Activated CD8-positive, alpha-beta memory T cell treated with anti-CD3 and anti-CD28 coated beads, Interleukin-2, amount 10 ng/mL, durations not matched to agents 7 days and 5 days (primary cell): ENCODE data around the gene SCNN1G. TPM values are rescaled to one million over a fixed set of nuclear protein-coding genes. Genes with fewer than 3 reads are reported as not detected.

Source experiments
- ATAC-seq: fragments of 150-1000 bp; cut with Tn5 transposase; one replicate; pipeline ENCODE4 v1.10.0; 2021; ENCODE audit warnings: moderate library complexity
- CTCF ChIA-PET: fragments of 350-600 bp; sonication (Branson Sonifier 250); formaldehyde crosslinking; loops from one replicate; lab custom pipeline; 2021; ENCODE audit warnings: antibody characterized with exemption; lab: Charles Lee
- DNase-seq: peaks from one replicate; pipeline ENCODE4 v3.0.0-alpha.2; 2020
- H3K27ac Mint-ChIP-seq: one replicate; pipeline ENCODE4 v1.8.0; 2021; ENCODE audit warnings: mild to moderate bottlenecking, mixed read lengths
- H3K27me3 Mint-ChIP-seq: one replicate; pipeline ENCODE4 v1.8.0; 2021; ENCODE audit warnings: mixed read lengths
- H3K36me3 Mint-ChIP-seq: one replicate; pipeline ENCODE4 v1.8.0; 2021; ENCODE audit warnings: mild to moderate bottlenecking, mixed read lengths
- H3K4me1 Mint-ChIP-seq: one replicate; pipeline ENCODE4 v1.8.0; 2021; ENCODE audit warnings: mixed read lengths
- H3K4me3 Mint-ChIP-seq: one replicate; pipeline ENCODE4 v1.8.0; 2021; ENCODE audit warnings: mild to moderate bottlenecking, moderate library complexity, mixed read lengths
- H3K9me3 Mint-ChIP-seq: one replicate; pipeline ENCODE4 v1.8.0; 2022; ENCODE audit warnings: low read depth, mixed read lengths
- total RNA-seq, 2 experiments: library from RNA; stranded (reverse); gene quantifications; one replicate each; pipeline ENCODE4 v1.2.3, GENCODE V29; 2021

SCNN1G gene
- total RNA-seq, 2 experiments from 2014 or later = not detected

DNA sequence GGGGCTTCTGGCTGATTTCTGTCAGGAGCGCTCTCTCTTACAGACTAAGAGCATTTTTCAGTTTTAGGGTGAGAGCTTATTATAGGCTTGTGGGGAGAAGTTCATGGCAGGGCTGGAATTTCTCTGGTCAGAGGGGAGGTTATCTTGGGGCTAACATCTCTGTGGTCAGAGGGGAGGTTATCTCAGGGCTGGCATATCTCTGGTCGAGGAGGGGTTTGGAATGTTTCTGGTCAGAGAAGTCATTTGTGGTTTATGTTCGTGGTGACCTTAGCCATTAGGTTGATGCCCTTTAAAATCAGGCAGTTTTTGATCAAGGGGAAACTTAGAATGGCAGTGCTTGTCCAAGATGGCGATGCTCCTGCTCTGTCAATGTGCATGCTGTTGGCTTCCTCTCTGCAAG, 22.5 kb upstream of the SCNN1G start:
- peaks cover 12% of the 10 kb centered on the region for H3K4me1 Mint-ChIP-seq
- ATAC-seq (no peak), DNase-seq (no peak)
- H3K27me3 Mint-ChIP-seq = peaks cover 43% of the 10 kb centered on the region
- H3K4me3 Mint-ChIP-seq = no peak overlapping the region
- no peak overlapping the region for H3K27ac Mint-ChIP-seq
- CTCF ChIA-PET = interaction anchor here (0.7 to 1.9 kb wide), 2 partner anchors 11 to 275 kb away, joined by 4 read pairs; partner anchors contain the start of gene USP31
- no peaks in the 10 kb centered on the region for H3K9me3 Mint-ChIP-seq
- no peaks in the 10 kb centered on the region for H3K36me3 Mint-ChIP-seq

DNA sequence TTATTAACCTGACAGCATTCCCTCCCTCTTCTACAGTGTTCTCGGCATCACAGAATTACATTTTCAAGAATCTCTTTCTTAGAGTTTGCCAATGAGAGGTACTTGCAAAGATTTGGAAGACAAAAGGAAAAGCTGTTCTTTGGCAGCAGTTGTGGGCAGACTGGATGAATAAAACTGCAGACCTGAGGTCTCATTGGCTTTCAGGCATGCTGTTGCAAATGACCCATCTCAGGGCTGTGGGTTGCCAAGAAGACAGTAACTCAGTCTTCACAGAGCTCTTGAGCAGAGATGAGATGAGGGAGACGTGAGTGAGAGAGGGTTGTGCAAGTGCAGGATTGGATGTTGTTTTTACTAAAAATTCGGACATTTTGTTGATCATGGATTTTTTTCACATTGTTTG, 22.0 kb upstream of the SCNN1G start:
- peaks cover 42% of the 10 kb centered on the region for H3K27me3 Mint-ChIP-seq
- CTCF ChIA-PET = interaction anchor here (0.7 to 1.9 kb wide), 2 partner anchors 11 to 275 kb away, joined by 4 read pairs; partner anchors contain the start of gene USP31
- no peaks in the 10 kb centered on the region for H3K36me3 Mint-ChIP-seq
- DNase-seq (no peak), ATAC-seq (no peak)
- peaks cover 11% of the 10 kb centered on the region for H3K4me1 Mint-ChIP-seq
- H3K9me3 Mint-ChIP-seq = no peaks in the 10 kb centered on the region
- no peak overlapping the region for H3K27ac Mint-ChIP-seq
- no peak overlapping the region for H3K4me3 Mint-ChIP-seq

DNA sequence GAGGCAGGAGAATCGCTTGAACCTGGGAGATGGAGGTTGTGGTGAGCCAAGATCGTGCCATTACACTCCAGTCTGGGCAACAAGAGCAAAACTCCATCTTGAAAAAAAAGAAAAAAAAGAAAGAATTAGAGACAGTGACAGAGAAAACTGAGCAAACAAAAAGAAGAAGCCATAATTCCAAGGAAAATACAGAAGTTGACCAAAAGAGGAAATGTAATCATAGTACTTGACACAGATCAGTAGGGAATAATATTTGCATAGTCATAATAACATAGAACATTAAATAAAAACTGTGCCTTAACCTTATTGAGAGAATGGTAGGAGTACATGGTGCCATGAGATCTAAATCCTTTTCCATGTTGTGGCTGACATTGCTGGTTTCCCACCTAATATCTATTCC, 18.6 kb upstream of the SCNN1G start:
- CTCF ChIA-PET = interaction anchor here (0.5 to 0.9 kb wide), 2 partner anchors 18 to 38 kb away, joined by 3 read pairs; no protein-coding TSS in a partner anchor
- H3K27ac Mint-ChIP-seq = no peak overlapping the region
- ATAC-seq (no peak), DNase-seq (no peak)
- no peak overlapping the region for H3K4me3 Mint-ChIP-seq
- H3K9me3 Mint-ChIP-seq = no peaks in the 10 kb centered on the region
- peaks cover 56% of the 10 kb centered on the region for H3K27me3 Mint-ChIP-seq
- no peaks in the 10 kb centered on the region for H3K4me1 Mint-ChIP-seq
- H3K36me3 Mint-ChIP-seq = no peaks in the 10 kb centered on the region

DNA sequence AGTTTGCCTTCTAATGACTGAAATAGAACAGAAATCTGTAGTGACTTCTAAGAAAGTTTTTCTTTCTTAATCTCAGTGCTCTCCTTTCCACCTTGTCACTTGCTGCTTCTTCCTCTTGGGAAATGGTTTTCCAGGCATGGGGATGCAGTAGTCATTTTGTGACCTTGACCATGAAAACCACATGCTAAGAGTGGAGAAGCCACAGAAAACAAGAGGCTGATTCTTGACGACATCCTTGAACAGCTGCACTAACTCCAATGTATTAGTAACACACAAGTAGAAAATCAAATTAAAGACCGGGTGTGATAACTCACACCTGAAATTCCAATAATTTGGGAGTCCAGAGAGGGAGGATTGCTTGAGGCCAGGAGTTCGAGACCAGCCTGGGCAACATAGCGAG, 17.8 kb upstream of the SCNN1G start:
- Mint-ChIP-seq H3K4me3 (no peak overlapping the region), H3K36me3 (no peaks in the 10 kb centered on the region), H3K27ac (no peak overlapping the region), H3K4me1 (no peaks in the 10 kb centered on the region), H3K27me3 (peaks cover 61% of the 10 kb centered on the region), H3K9me3 (no peaks in the 10 kb centered on the region)
- ATAC-seq (no peak), DNase-seq (no peak)
- CTCF ChIA-PET = interaction anchor here (0.9 kb wide), 1 partner anchor 17 kb away, joined by 3 read pairs; no protein-coding TSS in a partner anchor

DNA sequence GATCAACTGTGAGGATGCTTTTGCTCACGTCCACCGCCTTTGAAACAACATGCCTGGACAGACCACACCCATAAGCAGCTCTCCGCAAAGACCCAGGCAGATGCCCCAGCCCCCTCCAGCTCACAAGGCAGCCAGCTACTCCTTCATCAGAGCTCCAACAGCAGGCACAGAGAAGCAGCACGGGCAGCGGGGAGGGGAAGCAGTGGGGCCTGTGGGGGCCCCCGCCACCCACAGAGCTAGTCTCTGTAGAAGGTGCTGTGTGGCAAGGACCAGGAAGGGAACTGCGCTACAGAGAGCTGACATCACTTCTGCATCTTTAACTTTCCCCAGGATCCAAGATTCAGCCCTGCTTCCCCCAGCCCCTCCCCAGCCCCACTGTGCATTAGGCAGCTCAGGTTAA, 10.0 kb upstream of the SCNN1G start:
- Mint-ChIP-seq H3K27me3 (peaks cover 57% of the 10 kb centered on the region), H3K4me3 (no peak overlapping the region), H3K36me3 (no peaks in the 10 kb centered on the region), H3K9me3 (no peaks in the 10 kb centered on the region), H3K27ac (no peak overlapping the region), H3K4me1 (no peaks in the 10 kb centered on the region)
- CTCF ChIA-PET = interaction anchor here (0.7 kb wide), 1 partner anchor 153 kb away, joined by 4 read pairs; no protein-coding TSS in a partner anchor
- no peak for ATAC-seq
- no peak for DNase-seq

DNA sequence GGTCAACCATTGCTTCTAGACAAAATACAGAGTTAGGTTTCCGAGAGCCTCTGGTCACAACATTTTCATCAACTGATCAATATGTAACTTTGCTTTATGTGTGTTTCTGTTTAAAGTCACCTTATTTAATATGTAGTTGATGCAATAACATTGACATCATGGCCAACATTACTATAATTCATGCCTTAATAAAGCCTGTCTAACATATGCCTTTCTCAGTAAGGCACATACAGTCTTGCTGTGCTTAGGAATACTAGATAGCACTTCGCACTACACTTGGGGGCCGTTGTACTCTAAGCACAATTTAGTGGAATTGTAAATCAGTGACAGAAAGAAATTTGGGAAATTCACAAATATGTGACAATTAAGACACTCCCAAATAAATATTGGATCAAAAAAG, 9.6 kb upstream of the SCNN1G start:
- peaks cover 53% of the 10 kb centered on the region for H3K27me3 Mint-ChIP-seq
- DNase-seq (no peak), ATAC-seq (no peak)
- H3K9me3 Mint-ChIP-seq = no peaks in the 10 kb centered on the region
- no peak overlapping the region for H3K27ac Mint-ChIP-seq
- no peaks in the 10 kb centered on the region for H3K36me3 Mint-ChIP-seq
- no peaks in the 10 kb centered on the region for H3K4me1 Mint-ChIP-seq
- CTCF ChIA-PET = no interaction called here
- H3K4me3 Mint-ChIP-seq = no peak overlapping the region

DNA sequence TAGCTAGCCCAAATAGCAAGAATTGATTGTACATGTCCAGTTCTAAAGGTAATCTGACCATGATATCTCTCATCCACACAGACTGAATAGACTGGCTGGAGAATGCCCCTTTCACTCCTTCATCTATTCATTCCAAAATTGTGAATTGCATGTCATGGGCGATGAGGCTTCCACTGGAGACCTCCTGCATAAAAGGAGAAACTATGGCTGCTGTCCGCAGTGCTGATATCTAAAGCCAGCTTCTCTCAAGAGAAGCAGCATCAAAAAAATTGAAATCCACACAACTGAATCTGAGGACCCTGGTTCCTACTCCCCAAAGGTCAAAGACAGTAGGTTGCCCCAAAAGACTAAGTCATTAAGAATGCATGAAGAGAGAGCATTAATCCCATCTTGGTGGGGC, 7.9 kb upstream of the SCNN1G start:
- H3K4me1 Mint-ChIP-seq = no peaks in the 10 kb centered on the region
- ATAC-seq (no peak), DNase-seq (no peak)
- H3K36me3 Mint-ChIP-seq = no peaks in the 10 kb centered on the region
- H3K27ac Mint-ChIP-seq = no peak overlapping the region
- CTCF ChIA-PET = no interaction called here
- H3K27me3 Mint-ChIP-seq = peaks cover 50% of the 10 kb centered on the region
- no peaks in the 10 kb centered on the region for H3K9me3 Mint-ChIP-seq
- H3K4me3 Mint-ChIP-seq = no peak overlapping the region

DNA sequence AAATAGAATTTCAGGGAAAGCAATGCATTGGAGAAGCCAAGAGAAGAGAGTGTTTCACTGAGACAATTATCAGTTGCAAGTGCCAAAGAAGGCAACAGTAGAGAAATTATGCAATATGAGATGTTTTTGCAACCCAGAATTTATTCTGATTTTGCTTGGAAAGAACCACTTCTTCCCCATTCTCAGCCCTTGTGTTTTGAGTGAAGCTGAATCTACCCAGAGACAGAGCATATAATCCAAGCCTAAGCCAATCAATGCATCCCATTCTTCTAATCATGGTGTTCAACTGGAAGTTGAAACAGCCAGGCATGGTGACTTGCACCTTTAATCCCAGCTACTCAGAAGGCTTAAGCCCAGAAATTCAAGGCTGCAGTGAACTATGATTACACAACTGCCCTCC, 6.9 kb upstream of the SCNN1G start:
- ATAC-seq = no peak
- CTCF ChIA-PET = interaction anchor here (1.8 to 2.3 kb wide), 2 partner anchors 258 to 260 kb away, joined by 5 to 10 read pairs; no protein-coding TSS in a partner anchor
- no peak overlapping the region for H3K4me3 Mint-ChIP-seq
- no peak for DNase-seq
- H3K4me1 Mint-ChIP-seq = no peaks in the 10 kb centered on the region
- H3K36me3 Mint-ChIP-seq = no peaks in the 10 kb centered on the region
- no peak overlapping the region for H3K27ac Mint-ChIP-seq
- H3K9me3 Mint-ChIP-seq = no peaks in the 10 kb centered on the region
- H3K27me3 Mint-ChIP-seq = peaks cover 44% of the 10 kb centered on the region

DNA sequence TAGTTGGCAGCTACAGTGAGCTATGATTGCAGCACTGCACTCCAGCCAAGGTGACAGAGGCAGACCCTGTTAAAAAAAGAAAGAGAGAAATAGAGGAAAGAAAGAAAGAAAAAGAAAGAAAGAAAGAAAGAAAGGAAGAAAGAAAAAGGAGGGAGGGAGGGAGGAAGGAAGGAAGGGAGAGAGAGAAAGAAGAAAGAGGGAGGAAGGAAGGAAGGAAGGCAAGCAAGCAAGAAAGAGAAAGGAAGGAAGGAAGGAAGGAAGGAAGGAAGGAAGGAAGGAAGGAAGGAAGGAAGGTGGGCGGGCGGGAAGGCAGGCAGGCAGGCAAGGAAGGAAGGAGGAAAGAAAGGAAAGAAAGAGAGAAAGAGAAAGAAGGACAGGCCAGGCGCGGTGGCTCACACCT, 1.0 kb upstream of the SCNN1G start:
- Mint-ChIP-seq H3K9me3 (no peaks in the 10 kb centered on the region), H3K27ac (no peak overlapping the region), H3K4me3 (no peak overlapping the region), H3K36me3 (no peaks in the 10 kb centered on the region), H3K27me3 (peaks cover 51% of the 10 kb centered on the region), H3K4me1 (peaks cover 4% of the 10 kb centered on the region)
- DNase-seq (no peak), ATAC-seq (no peak)
- CTCF ChIA-PET = interaction anchor here (0.7 to 6.4 kb wide), 6 partner anchors 12 to 1219 kb away, joined by 3 to 81 read pairs (median 3); no protein-coding TSS in a partner anchor

DNA sequence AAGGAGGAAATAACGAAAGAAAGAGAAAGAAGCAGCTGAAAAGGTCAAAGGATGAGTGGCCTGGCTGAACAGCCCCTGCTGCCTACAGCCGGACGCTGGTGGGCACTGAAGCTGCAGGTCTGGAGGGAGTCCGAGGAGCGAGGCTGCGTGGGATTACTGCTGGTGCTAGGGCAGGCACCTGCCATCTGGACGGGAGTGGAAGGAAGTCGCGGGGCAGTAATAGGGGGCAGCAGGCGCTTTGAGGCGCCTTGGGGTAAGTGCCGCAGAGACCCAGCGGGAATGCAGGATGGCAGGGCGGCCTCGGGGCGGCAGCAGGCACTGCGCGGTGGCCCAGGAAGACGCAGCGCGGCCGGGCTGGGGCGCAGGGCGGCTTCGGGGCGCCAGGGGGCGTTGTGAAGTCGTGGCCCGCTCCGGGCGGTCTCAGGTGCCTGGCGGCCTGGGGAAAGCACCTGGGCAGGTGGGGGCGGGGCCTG, 303 bp upstream of the SCNN1G start:
- H3K27me3 Mint-ChIP-seq = peaks cover 55% of the 10 kb centered on the region
- no peak overlapping the region for H3K27ac Mint-ChIP-seq
- peaks cover 4% of the 10 kb centered on the region for H3K4me1 Mint-ChIP-seq
- DNase-seq (peak; percentile 78), ATAC-seq (peak; percentile 99)
- H3K36me3 Mint-ChIP-seq = no peaks in the 10 kb centered on the region
- no peaks in the 10 kb centered on the region for H3K9me3 Mint-ChIP-seq
- CTCF ChIA-PET = interaction anchor here (0.7 to 6.4 kb wide), 5 partner anchors 10 to 253 kb away, joined by 3 to 81 read pairs (median 3); no protein-coding TSS in a partner anchor
- peak overlapping the region; percentile 44 for H3K4me3 Mint-ChIP-seq

DNA sequence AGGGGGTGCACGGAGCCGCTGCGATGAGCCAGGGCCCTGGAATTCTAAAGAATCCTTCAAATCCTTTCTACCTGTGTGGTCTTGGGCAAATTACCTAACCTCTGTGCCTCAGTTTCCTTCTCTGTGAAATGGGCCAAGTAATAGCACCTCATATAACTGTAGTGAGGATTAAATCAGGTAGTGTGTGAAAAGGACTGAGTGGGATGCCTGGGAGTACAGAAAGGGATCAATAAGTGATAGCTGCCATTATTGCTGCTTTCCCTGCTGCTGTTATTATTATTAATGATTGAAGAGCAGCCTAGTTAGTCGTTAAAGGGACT, 958 bp downstream of the SCNN1G start:
- DNase-seq (no peak), ATAC-seq (no peak)
- H3K36me3 Mint-ChIP-seq = no peaks in the 10 kb centered on the region
- H3K4me3 Mint-ChIP-seq = no peak overlapping the region
- no peaks in the 10 kb centered on the region for H3K9me3 Mint-ChIP-seq
- CTCF ChIA-PET = interaction anchor here (1.2 to 6.4 kb wide), 2 partner anchors 35 to 251 kb away, joined by 3 to 81 read pairs; no protein-coding TSS in a partner anchor
- H3K27me3 Mint-ChIP-seq = peaks cover 53% of the 10 kb centered on the region
- H3K27ac Mint-ChIP-seq = no peak overlapping the region
- H3K4me1 Mint-ChIP-seq = peaks cover 4% of the 10 kb centered on the region

DNA sequence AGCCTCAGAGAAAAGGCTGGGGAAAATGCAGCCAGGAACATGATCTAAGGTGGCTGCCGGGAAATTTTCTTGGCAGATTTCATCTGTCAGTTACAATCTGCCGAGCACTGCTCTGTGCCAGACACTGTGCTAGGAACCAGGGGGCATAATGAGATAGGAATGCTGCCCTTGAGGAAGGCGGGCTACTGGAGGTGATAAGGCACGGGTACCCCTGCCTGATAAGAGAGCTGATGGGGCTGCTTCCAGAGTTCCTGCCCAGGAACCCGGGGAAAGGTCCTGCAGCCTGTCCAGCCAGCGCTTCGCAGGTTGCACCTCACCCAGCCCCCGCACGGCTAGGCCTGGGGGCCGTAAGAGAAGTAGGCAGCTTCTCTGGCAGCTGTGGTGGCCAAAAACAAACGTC, 3.1 kb downstream of the SCNN1G start:
- CTCF ChIA-PET = interaction anchor here (2.6 kb wide), 1 partner anchor 249 kb away, joined by 10 read pairs; no protein-coding TSS in a partner anchor

DNA sequence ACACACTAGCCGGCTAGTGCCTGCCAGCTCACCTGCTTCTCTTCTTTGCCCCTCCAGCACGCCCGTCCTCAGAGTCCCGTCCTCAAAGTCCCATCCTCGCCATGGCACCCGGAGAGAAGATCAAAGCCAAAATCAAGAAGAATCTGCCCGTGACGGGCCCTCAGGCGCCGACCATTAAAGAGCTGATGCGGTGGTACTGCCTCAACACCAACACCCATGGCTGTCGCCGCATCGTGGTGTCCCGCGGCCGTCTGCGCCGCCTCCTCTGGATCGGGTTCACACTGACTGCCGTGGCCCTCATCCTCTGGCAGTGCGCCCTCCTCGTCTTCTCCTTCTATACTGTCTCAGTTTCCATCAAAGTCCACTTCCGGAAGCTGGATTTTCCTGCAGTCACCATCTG, 3.6 kb downstream of the SCNN1G start:
- peaks cover 49% of the 10 kb centered on the region for H3K27me3 Mint-ChIP-seq
- ATAC-seq = no peak
- H3K9me3 Mint-ChIP-seq = no peaks in the 10 kb centered on the region
- no peak overlapping the region for H3K4me3 Mint-ChIP-seq
- H3K36me3 Mint-ChIP-seq = no peaks in the 10 kb centered on the region
- no peak overlapping the region for H3K27ac Mint-ChIP-seq
- DNase-seq = no peak
- CTCF ChIA-PET = interaction anchor here (2.6 kb wide), 1 partner anchor 248 kb away, joined by 10 read pairs; no protein-coding TSS in a partner anchor
- H3K4me1 Mint-ChIP-seq = peaks cover 4% of the 10 kb centered on the region

More for the DNA sequence above, 3.1 kb downstream of the SCNN1G start:
- Mint-ChIP-seq H3K4me1 (peaks cover 4% of the 10 kb centered on the region), H3K27ac (no peak overlapping the region), H3K9me3 (no peaks in the 10 kb centered on the region), H3K4me3 (no peak overlapping the region), H3K36me3 (no peaks in the 10 kb centered on the region), H3K27me3 (peaks cover 50% of the 10 kb centered on the region)
- no peak for ATAC-seq
- DNase-seq = no peak

DNA sequence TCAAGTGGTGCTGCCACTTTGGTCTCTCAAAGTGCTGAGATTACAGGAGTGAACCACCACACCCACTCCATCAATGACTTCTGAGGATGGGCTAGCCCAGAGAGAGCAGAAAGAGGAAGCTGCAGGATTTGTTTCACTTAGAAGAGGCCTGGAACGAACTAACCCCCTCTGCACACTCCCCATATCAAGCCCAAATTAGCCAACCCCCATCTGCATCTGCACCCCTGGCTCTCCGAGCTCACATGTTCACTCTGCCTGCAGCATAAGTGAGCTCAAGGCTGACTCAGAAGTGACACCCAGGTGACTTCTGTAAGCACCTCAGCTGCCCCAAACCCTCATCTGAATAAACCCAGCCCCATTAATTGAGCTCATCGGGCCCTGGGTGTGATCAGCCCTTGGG, 4.8 kb downstream of the SCNN1G start:
- Mint-ChIP-seq H3K4me1 (no peaks in the 10 kb centered on the region), H3K9me3 (no peaks in the 10 kb centered on the region), H3K4me3 (no peak overlapping the region), H3K27ac (no peak overlapping the region), H3K27me3 (peaks cover 41% of the 10 kb centered on the region), H3K36me3 (no peaks in the 10 kb centered on the region)
- DNase-seq = no peak
- no peak for ATAC-seq
- CTCF ChIA-PET = interaction anchor here (1.3 to 2.6 kb wide), 2 partner anchors 247 to 248 kb away, joined by 3 to 10 read pairs; no protein-coding TSS in a partner anchor
